HCT116 (cell line): ENCODE results near the gene STYXL1.

ENCODE experiments used
- CTCF ChIP-seq, 3 experiments: fragments of 200-600 bp in 1 of 3; sonication (generic) in 1 of 3; IDR thresholded peaks in 2 of 3; conservative IDR thresholded peaks in 1 of 3; 2 replicates each; pipeline ENCODE4 v1.5.1; 2012 to 2017; ENCODE audit warnings: low read depth in 2 of 3, low read length in 2 of 3, antibody characterized with exemption in 1 of 3, borderline replicate concordance in 1 of 3, control low read depth in 1 of 3, mild to moderate bottlenecking in 1 of 3, mixed read lengths in 1 of 3, mixed run types in 1 of 3, moderate library complexity in 1 of 3; ENCODE audit not compliant: insufficient read depth in 1 of 3
- POLR2A ChIP-seq: IDR thresholded peaks from 2 replicates; pipeline ENCODE4 v1.7.0; 2011; ENCODE audit warnings: borderline replicate concordance; ENCODE audit not compliant: insufficient read depth, insufficient read length; ENCODE audit errors: extremely low read depth

DNA sequence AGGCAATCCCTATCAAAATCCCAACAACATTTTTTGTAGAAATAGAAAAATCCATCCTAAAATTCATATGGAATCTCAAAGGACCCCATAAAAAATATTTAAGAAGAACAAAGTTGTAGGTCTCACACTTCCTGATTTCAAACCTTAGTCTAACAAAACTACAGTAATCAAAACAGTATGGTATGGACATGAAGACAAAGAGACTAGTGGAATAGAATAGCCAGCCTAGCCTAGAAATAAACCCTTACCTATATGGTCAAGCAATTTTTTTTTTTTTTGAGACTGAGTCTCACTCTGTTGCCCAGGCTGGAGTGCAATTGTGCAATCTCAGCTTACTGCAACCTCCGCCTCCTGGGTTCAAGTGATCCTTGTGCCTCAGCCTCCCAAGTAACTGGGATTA lies 49.8 kb downstream of the STYXL1 start:
- TF ChIP-seq CTCF (IDR thresholded peaks at IDR 0.05 in 2 of 3, conservative IDR thresholded peaks at IDR 0.05 in 1 of 3; ENCODE audit: borderline replicate concordance in 1 of 3, insufficient read depth in 1 of 3, low read depth in 2 of 3, low read length in 2 of 3) (no peak), POLR2A (no peak)
